H54 (cell line): ENCODE data around the gene KCTD19.

Experiments
- DNase-seq: peaks from one replicate; pipeline ENCODE4 v3.0.0; 2011; ENCODE audit warnings: low spot score, mixed read lengths; ENCODE audit not compliant: insufficient read length
- FAIRE-seq: peaks from 3 replicates; lab custom pipeline; 2011; peaks lifted over from hg19 to GRCh38; lab: Jason Lieb, UNC
- POLR2A ChIP-seq: IDR thresholded peaks from 2 replicates; pipeline ENCODE4 v1.6.1; 2011; ENCODE audit warnings: low read depth, mild to moderate bottlenecking, low read length

Gene KCTD19

GRCh38 chr16:67243481-67243880, 83.1 kb downstream of the KCTD19 start:
- FAIRE-seq: no peak

GRCh38 chr16:67242138-67242730, 84.3 kb downstream of the KCTD19 start:
- no peak for DNase-seq
- FAIRE-seq: no peak
- no peak for TF ChIP-seq POLR2A

More at GRCh38 chr16:67243481-67243880, 83.1 kb downstream of the KCTD19 start:
- TF ChIP-seq POLR2A: no peak
- DNase-seq: no peak

- TF ChIP-seq POLR2A: 0 out of 2 replicates have a peak, but pooled peaks have one; percentile 21
- DNase-seq (peak; percentile 77), FAIRE-seq (no peak)
Measured at GRCh38 chr16:67241008-67241900, 85.3 kb downstream of the KCTD19 start.

GRCh38 chr16:67240506-67240905, 86.0 kb downstream of the KCTD19 start:
- FAIRE-seq: no peak
- TF ChIP-seq POLR2A: no peak
- no peak for DNase-seq
